Measurements from ENCODE around the gene TMC3.
A peak's percentile ranks its signal among the peaks of the same experiment; 100 is the strongest.

The TMC3 gene

DNA sequence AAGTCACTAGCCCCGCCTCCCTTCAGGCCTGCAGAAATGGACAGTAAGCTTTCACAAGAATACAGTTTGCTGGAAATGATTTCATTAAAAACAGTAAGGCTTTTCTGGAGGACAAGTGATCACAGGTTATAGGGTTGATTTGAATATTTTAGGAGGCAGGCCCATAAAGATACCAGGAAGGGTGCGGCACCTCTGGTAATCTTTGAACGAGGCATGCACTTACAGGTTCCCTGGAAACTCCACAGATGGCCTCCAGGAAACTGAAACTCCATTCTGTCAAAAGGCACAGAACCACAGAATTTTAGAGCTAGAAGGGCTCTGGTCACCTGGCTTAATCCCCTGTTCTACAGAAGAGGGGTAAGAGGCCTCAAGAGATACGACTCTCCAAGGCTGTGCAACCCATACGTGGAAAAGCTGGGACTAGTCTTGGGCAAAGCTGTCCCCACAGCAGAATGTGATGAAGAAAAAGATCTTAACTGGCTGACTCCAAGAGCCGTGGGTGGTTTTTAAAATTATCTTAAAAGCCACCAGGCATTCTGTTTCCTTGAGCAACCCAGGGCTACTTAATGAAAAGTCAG is 51.2 kb downstream of the TMC3 start:
- no peak for DNase-seq (ENCODE audit: low read depth)

DNA sequence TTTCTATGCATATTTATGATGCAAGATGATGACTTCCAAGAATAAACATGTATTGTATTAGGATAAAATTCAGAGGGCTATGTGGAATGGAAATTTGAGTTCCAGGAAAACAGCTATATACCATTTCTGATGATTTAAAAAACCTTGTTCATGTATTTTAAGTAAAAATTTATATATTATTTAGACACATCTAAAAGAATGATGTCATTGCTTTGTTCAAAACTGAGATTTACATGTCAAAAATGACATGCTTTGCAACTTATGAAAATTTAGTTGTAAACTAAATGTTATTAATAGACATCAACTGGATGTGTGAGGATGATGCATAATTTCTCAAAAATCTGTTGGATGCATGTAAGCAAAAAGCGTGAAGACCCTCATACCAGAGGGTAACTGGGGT is 52.3 kb downstream of the TMC3 start:
- DNase-seq (ENCODE audit: low read depth), result no peak

DNA sequence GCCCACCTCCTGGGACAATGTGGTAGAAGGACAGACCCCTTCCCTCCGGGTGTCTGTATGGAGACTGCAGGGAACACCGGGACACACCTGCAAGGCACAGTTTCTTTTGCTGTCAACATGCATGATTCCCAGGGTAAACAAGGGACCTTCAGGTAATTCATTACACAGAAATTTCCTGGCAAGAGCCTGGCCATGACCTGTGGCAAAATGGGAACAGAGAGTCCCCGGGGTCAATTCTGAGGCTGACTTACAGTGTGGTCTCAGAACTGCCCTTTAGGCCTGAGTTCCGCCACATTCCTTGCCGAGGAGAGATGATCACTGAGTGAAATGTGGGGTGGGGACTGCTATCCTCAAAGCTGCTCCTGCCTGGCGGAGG is 56.4 kb downstream of the TMC3 start:
- no peak for DNase-seq (ENCODE audit: low read depth)

DNA sequence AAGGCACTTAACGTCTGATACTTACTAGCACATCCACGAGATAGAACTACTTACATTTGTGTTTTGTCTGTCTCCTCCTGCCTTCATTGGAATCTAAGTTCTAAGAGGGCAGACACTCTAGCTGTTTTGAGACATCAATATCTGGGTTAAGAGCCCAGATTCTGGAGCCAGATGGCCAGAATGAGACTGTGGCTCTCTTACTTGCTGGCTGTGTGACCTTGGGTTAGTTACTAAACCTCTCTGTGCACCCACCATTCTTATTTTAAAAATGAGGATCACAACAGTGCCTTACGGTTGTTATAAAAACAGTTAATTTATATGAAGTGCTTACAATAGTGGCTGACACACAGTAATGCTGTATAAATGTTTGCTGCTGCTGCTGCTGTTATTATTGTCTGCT is 57.7 kb downstream of the TMC3 start:
- no peak for DNase-seq (ENCODE audit: low read depth)

DNA sequence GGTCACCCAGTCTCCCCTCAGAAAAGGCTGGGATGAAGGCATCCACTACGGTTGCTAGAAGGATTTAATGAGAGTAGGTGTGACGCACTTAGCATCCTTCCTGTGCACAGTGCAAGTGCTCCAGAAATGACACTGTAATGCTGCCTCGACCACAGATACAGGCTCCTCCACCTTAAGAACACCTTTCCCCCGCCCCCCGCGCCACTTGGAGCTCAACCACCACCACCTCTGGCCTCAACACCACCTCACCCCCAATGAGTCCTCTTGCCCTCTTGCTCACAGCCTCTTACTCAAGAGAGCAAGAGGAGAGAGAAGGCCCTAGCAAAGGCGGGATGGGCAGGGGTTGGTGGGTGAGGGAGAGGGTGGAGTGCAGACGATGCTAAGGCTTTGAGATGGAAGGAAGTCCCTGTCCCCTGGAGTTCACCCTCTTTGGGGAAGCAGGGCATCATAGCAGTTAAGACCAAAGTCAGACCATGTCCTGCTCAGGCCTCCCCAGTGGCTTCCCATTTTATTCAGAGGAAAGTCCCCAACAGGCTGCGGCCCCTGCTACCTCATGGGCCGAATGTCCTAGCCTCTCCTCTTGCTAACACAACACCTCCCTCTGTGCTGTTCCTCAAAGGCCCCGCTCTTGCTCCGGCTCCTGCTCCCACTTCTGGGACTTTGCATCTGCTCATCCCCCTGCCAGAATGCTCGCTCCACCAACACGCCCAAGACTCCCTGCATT is 58.4 kb downstream of the TMC3 start:
- no peak for DNase-seq (ENCODE audit: low read depth)

DNA sequence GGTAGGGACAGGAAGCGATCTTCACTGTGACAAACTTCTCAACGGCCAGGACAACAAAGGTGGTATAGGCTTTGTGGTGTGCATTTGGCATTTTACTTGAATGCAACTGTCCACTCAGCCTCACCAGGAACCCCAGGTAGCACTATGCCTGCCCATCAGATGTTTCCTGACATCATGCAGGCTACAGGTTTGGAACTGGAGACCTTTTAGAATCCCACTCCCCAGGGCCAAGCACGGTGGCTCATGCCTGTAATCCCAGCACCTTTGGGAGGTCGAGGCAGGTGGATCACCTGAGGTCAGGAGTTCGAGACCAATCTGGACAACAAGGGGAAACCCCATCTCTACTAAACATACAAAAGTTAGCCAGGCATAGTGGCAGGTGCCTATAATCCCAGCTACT is 59.6 kb downstream of the TMC3 start:
- DNase-seq (ENCODE audit: low read depth), result no peak

DNA sequence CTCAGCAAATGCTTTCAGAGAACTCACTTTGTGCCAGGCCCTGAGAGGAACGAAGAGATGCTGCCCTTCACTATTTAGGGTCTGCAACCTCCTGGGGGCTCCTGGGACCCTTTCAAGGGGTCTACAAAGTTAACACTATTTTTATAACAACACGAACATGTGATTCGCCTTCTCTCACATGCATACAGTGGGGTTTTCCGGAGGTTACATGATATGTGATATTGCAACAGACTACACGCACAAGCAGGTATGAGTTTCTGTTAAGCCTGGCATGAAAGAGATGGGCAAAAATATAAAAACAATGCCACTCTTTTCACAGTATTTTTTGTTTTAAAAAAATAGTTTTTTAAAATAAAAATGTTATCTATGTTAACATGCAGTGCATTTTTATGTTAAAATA is 60.3 kb downstream of the TMC3 start:
- DNase-seq (ENCODE audit: low read depth), result no peak

DNA sequence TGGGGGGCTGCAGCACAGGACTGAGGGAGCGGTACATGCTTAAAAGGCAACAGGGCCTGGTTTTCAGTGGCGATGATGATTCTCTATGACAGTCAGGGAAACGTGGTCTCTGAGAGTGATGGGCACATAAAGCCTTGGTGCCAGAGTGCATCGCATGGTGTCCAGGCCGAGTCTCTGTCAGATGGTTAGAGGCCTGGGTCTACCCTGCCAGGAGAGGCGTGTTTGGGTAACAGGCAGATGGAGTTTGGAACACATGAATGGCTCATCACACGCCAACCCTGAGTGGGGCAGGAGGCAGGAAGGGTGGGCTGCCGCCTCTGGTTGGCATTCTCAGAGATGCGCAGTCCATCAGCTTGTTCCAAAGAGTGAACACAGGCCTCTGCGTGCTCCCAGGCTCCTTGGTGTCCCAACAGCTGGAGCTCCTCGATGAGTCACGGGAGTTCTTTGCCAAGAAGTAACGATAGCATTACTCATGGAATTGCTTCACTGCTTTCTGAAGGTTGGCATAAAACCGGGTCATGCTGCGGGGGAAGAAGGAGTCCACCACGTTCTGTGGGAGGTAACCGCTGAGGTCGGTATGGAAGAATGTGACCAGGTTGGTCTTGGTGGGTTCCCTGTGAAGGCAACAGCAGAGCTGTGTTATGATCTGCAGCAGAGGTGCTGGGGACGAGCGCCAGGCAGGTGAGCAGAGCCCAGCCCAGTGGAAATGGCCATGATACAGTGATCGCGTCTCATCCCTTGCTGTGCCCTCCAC is 61.0 kb downstream of the TMC3 start:
- DNase-seq (ENCODE audit: low read depth), result peak; percentile 92

DNA sequence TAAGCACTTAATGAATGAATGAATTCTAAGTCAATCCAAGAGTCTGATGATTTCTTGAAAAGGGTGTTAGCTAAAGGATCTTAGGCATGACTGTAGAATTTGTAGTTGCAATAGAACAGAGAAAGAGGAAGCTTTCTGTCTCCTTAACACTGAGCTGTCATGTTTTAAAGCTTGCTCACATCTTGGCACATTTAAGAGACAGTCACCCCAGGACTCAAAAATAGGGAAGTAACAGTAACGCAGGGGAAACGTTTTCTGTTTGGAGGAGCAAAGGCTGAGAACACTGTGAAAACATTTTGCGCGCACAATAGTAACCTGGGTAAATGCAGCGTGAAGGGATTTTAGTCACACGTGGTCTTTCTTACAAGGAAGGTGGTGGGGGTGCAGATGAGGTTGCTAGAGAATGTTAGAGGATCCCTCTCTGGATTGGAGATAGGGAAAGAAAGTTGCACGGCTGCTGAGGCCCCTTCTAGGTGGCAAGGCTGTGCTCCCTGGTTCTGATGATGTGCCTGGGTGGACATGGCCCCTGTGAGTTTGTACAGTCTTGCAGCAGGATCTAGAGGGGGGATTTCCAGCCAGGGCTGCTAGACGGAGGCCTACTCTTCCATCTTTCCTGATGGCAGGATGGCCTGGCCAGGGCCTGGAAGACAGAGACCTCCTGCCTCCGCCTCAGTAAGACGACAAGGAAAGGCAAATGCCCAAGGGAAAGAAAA is 62.1 kb downstream of the TMC3 start:
- DNase-seq (ENCODE audit: low read depth), result no peak

DNA sequence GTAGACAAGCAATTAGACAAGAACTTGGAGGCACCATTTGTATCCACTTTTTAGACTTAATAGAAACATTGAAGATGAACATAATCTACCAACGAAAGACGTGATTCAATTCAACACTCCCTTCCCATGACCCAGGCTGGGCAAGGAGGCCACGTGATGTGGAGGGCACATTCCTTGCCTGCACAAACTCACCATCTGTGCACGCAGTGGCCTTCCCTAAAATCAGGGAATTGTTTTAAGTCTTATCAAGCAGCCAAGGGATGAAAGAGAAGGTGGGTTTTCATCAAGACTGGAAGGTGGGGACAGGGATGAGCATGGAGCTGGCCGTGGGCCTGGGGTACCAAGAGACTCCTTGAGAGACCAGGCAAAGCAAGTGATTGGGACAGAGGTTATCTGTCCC is 63.5 kb downstream of the TMC3 start:
- no peak for DNase-seq (ENCODE audit: low read depth)

DNA sequence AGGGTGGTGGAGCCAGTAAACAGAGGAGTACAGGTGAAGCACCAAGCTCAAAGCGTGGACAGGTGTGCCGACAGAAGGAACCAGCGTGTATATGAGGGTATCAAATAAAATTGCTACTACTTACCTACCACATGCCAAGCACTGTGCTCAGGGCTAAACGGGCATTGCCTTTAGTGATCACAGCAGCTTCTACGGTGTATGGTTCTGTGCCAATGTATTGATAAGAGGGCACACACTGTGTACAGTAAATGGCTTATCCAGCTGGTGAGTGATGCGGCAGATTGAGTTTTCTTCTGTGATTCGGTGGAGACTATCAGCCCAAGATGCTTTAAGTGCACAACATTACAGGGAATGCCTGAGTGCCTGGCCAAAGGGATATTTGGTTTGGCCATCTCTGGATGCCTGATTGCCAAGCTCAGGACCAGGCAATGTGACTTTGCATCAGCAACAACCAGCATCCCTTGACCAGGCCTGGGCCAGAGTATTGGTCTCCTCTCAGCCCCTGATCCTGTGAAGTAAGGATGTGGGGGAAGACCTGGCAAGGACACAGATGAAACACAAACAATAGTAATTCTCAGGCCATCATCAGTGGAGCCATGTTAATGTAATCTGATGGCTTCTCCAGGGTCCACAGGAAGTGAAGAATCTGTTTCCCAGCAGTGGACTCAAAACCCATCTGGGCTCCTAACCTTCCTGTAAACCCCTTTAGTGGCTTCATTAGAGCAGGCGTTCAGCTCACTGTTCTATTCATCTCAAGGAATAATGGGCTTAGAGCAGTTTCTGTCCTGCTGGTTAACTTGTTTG is 64.2 kb downstream of the TMC3 start:
- no peak for DNase-seq (ENCODE audit: low read depth)

DNA sequence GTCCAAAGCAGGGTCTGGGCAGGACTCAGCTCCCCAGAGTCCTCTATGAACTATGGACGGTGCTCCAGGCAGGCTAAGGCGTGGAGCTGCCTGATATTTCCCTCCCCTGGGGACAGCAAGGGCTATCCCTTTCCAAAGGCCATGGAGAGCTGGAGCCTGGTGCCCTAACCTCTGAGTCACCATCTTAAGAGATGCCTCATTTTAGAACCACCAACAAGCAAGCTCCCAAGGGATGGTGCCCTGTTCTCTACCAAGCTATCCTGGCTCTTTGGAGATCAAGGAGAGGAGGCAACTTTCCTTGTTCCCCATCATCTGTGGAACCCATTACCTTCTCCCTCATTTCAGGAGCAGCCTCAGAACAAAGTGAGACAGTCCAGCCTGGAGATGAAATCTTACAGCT is 65.8 kb downstream of the TMC3 start:
- no peak for DNase-seq (ENCODE audit: low read depth)

DNA sequence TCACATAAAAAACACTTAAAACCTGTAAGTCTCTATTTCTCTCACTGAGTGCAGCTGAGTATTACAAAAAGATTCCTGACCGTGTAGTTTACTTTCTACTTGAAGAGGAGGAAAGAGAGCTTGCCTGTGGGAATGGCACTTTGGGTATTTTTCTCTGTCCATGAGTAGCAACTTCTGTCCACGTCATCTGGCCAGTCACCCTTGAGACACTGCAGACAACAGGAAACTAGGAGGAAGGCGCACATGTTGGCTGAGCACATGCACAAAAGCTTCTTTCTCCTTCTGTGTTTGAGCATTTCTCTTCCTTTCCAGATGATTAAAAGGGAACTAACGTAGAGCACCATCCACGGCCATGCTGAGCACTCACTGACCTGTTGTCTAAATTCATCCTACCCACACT is 69.8 kb downstream of the TMC3 start:
- DNase-seq (ENCODE audit: low read depth), result no peak

DNA sequence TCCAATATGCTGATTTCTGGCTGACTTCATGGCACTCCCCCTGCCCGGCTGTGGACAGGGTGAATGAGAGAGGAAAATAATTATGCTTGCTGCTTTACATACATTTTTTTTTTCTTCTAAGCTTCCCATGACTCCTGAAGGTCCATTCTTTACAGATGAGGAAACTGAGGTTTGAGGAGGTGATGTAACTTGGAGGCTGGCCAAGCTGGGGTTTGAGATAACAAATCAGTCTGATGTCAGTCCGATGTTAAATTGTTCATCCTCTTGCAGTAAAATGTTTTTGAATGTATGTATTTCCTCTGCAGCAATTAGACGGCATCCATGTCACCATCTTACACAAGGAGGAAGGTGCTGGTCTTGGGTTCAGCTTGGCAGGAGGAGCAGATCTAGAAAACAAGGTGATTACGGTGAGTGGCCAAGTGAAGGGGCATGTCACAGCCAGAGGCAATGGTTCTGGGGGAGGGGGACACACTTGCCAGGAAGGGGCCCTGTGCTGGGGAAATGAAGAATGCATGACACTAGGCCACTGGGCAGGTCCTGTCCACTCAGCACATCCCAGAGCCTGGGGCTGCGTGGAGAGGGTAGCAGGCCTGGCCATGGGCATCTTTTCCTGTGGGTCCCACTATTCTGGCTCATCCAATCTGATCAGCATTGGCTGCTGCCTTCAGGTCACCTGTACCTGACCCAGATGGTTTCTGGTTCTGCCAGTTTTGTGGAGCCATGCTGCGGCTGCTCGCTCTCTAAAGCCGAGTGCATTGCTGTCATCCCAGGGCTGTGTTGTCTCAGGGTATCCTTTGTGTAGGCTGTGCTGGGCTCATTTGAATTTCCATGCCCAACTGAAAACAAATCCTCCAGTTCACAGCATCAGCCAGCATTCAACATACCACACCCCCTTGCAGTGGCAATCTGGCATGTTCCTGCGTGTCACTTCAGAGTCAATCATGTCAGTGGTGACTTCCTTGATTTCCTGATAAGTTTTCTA is 70.5 kb downstream of the TMC3 start:
- DNase-seq (ENCODE audit: low read depth), result no peak

DNA sequence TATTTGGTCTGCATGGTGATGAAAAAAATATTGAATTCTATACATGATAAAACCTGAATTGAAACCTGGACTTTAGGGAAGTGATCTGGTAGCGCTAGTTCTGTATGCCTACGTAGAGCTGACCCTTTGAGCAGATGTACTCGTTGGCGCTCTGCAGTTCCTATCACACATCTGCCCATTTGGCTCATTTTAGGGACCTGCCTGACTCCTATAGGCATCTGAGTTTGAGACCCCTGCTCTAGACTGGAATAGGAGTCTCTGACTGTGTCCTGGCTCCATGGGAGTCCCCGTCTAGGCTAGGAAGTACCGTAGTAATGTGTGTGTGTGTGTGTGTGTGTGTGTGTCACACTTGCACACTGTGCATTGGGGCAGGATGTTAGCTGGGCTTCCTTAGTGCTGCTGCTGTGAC is 71.3 kb downstream of the TMC3 start:
- no peak for DNase-seq (ENCODE audit: low read depth)

DNA sequence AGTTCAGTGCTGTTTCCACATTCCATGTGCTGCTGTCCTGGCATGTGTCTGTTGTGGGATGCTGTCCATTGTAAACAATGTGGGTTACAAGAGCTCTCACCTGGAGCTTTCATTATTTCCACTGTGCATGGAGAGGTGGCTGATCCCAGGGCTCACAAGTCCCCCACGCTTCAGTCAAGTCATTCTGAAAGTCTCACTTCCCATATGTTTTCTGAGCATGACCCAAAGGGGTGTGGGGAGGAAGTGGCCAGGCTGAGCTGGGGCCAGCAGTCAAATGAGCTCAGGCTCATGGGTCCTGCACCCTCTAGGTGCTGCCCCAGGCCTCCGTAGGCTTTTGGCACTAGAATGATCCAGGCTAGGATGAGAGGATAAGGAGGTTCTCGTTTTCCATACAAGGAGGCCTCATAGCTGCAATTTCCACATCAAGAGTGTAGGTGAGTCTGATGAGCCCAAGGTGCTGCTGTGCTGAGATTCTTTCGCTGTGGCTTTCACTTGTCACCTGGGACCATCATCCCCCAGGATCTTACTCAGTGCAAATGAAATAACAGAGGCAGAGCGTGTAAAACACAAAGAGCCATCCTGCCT is 72.1 kb downstream of the TMC3 start:
- no peak for DNase-seq (ENCODE audit: low read depth)

DNA sequence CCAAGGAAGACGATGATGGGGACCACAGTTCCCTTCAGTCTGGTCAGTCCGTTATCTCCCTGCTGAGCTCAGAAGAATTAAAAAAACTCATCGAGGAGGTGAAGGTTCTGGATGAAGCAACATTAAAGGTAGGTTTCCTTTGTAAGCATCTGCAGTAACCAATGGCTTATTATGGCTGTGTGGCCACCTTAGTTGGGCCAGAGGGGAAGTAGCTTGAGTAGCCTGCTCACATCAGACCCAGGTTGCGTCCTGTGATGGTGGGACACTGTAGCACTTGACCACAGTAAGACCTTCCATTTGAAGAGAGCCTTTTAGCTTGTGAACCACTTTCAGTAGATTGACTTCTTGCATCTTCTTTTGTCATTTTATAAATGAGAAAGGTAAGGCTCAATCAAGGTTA is 72.6 kb downstream of the TMC3 start:
- DNase-seq (ENCODE audit: low read depth), result no peak

DNA sequence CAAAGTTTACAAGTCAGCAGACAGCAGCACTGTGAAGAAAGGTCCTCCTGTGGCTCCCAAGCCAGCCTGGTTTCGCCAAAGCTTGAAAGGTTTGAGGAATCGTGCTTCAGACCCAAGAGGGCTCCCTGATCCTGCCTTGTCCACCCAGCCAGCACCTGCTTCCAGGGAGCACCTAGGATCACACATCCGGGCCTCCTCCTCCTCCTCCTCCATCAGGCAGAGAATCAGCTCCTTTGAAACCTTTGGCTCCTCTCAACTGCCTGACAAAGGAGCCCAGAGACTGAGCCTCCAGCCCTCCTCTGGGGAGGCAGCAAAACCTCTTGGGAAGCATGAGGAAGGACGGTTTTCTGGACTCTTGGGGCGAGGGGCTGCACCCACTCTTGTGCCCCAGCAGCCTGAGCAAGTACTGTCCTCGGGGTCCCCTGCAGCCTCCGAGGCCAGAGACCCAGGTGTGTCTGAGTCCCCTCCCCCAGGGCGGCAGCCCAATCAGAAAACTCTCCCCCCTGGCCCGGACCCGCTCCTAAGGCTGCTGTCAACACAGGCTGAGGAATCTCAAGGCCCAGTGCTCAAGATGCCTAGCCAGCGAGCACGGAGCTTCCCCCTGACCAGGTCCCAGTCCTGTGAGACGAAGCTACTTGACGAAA is 74.3 kb downstream of the TMC3 start:
- DNase-seq (ENCODE audit: low read depth), result no peak

DNA sequence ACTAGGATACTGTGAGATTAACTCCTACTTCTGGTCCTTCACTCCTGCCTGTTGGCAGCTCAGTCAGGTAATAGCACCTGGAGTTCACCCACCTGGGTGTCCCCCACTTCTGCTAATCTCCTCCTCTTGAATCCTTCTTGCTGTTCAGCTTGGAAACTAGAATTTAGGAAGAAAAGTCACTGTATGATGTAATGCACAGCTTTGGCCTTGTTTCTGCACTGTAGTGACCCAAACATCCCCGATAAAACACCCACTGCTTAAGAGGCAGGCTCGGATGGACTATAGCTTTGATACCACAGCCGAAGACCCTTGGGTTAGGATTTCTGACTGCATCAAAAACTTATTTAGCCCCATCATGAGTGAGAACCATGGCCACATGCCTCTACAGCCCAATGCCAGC is 74.9 kb downstream of the TMC3 start:
- no peak for DNase-seq (ENCODE audit: low read depth)

DNA sequence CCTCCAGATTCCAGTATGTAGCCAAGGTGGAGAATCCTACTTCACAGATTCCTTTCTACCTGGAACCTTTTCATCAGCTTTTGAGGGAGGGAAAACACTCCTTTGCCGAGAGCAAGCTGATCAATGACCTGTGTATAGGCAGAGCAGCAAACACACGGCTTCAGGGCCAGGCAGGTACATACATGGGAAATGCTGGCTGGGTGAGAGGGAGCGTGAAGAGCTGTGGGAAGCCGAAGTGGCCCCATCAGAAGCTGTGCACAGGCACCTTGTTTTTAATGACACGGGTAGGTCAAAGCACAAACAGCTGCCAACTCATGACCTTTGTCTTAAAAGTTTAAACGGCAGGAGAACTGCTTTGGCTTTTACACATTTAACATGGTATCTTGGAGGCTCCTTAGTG is 75.4 kb downstream of the TMC3 start:
- DNase-seq (ENCODE audit: low read depth), result no peak

Data from fibroblast of the conjunctiva (primary cell).